Left ventricle myocardium superior (tissue), 1 donor: Measurements from ENCODE around the gene MAGEA12. TPM values are rescaled to one million over a fixed set of nuclear protein-coding genes. Genes with fewer than 3 reads are reported as not detected.
"Not testable (repeated sequence)": the region's sequence is repeated elsewhere in the genome, so short reads cannot be mapped to it uniquely, and the experiment has no call there.

Experiments used
- ATAC-seq: fragments of 200-7000 bp; cut with Tn5 transposase; one replicate; pipeline ENCODE4 v1.9.1; 2020; ENCODE audit warnings: mild to moderate bottlenecking, moderate library complexity
- DNase-seq: peaks from one replicate; pipeline ENCODE4 v3.0.0-alpha.2; 2020
- intact Hi-C: fragments of 100-400 bp; cut with micrococcal nuclease; formaldehyde crosslinking; loops from one replicate; pipeline ENCODE4 v1.11.0; 2022
- long read RNA-seq: library from polyadenylated mRNA; unstranded; transcript quantifications from one replicate; pipeline ENCODE4 v2.0.0, GENCODE V29; 2021
- total RNA-seq: library from RNA; stranded (reverse); fragmentation: NEBNext Ultra II Directional; extraction: Animal tissue kit (Norgen Biotek cat#: 25700); gene quantifications from one replicate; pipeline ENCODE4 v1.2.1, GENCODE V29; 2021
- donor health status: DM: no; HTN: yes; CAD: no; lungs with severe emphysema.

Gene MAGEA12, protein sequence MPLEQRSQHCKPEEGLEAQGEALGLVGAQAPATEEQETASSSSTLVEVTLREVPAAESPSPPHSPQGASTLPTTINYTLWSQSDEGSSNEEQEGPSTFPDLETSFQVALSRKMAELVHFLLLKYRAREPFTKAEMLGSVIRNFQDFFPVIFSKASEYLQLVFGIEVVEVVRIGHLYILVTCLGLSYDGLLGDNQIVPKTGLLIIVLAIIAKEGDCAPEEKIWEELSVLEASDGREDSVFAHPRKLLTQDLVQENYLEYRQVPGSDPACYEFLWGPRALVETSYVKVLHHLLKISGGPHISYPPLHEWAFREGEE
- not detected for total RNA-seq
- long read RNA-seq = 0 reads

DNA sequence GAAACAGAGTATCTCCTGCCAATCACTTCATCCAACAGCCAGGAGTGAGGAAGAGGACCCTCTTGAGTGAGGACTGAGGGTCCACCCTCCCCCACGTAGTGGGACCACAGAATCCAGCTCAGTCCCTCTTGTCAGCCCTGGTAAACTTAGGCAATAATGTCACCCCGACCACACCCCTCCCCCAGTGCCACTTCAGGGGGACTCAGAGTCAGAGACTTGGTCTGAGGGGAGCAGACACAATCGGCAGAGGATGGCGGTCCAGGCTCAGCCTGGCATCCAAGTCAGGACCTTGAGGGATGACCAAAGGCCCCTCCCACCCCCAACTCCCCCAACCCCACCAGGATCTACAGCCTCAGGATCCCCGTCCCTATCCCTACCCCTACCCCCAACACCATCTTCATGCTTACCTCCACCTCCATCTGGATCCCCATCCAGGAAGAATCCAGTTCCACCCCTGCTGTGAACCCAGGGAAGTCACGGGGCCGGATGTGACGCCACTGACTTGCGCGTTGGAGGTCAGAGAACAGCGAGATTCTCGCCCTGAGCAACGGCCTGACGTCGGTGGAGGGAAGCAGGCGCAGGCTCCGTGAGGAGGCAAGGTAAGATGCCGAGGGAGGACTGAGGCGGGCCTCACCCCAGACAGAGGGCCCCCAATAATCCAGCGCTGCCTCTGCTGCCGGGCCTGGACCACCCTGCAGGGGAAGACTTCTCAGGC lies at the start of gene MAGEA12, which contains the start of gene CSAG1:
Gene MAGEA12 (plus strand): TSS at position 497 of the 715 bp plus-strand sequence. CDS start 2,405 bp downstream, outside the sequence.
Gene CSAG1 (minus strand): TSS at position 461 of the 715 bp plus-strand sequence. CDS start 1,261 bp downstream, outside the sequence.
- DNase-seq (no peak), ATAC-seq (no peak)
- intact Hi-C loops = no loop called here

DNA sequence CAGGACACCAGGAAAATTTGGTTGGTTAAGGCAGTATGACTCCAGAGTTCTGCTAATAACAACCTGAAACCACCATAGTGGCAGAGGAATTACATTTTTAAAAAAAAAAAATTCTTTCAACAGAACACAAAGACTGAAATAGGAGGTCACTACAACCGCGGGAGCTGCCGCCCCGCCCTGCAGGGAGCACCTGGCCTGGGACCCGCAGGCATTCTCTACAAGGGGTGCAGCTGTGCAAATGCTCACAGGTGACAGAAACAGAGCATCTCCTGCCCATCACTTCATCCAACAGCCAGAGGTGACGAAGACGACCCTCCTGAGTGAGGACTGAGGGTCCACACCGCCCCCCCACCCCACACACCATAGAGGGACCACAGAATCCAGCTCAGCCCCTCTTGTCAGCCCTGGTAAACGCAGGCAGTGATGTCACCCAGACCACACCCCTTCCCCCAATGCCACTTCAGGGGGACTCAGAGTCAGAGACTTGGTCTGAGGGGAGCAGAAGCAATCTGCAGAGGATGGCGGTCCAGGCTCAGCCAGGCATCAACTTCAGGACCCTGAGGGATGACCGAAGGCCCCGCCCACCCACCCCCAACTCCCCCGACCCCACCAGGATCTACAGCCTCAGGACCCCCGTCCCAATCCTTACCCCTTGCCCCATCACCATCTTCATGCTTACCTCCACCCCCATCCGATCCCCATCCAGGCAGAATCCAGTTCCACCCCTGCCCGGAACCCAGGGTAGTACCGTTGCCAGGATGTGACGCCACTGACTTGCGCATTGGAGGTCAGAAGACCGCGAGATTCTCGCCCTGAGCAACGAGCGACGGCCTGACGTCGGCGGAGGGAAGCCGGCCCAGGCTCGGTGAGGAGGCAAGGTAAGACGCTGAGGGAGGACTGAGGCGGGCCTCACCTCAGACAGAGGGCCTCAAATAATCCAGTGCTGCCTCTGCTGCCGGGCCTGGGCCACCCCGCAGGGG lies 35.3 kb upstream of the MAGEA12 start, which contains the start of gene MAGEA3:
Gene MAGEA3 (plus strand): TSS at position 843 of the 980 bp plus-strand sequence. CDS start 2,039 bp downstream, outside the sequence.
- intact Hi-C loops, ATAC-seq, DNase-seq: not testable (repeated sequence)

DNA sequence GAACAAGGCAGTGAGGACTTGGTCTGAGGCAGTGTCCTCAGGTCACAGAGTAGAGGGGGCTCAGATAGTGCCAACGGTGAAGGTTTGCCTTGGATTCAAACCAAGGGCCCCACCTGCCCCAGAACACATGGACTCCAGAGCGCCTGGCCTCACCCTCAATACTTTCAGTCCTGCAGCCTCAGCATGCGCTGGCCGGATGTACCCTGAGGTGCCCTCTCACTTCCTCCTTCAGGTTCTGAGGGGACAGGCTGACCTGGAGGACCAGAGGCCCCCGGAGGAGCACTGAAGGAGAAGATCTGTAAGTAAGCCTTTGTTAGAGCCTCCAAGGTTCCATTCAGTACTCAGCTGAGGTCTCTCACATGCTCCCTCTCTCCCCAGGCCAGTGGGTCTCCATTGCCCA lies 33.2 kb upstream of the MAGEA12 start:
- ATAC-seq, intact Hi-C loops, DNase-seq: not testable (repeated sequence)

DNA sequence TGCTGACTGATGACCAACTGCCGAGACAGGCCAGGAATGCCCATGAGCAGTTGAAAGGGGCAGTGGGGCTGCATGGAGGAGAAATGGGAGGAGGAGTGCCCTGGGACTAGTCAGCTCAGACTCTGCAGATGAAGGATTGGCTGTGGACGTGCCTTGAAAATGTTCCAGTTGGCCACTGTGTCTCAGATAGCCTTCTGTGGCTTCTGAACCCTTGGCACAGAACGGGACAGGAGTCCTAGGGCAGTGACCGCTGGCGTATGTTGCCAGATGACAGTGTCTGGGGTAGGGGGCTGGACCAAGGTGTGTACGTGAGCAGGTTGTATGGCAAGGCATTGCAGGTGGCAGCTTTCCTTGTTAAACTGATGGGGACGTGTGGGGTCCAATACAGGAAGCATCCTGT lies 27.1 kb upstream of the MAGEA12 start:
- ATAC-seq, intact Hi-C loops, DNase-seq: not testable (repeated sequence)

DNA sequence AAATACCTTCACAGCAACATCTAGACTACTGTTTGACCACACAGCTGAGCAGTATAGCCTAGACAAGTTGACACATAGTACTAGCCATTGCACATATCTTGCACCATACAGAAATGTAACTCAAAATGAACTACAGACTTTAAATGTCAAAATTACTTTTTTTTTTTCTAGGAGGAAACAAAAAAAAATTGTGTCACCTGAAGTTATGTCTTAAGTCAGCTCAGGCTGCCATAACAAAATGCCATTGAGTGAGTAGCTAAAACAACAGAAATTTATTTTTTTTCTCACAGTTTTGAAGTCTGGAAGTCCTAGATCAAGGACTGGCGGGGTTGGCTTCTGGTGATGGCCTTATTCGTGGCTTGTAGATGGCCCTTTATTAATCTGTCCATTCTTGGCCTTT lies 24.4 kb upstream of the MAGEA12 start, which contains the start of gene CSAG2:
Gene CSAG2 (minus strand): TSS at position 101 of the 400 bp plus-strand sequence. CDS start 161 bp downstream, outside the sequence.
- ATAC-seq, DNase-seq: not testable (repeated sequence)

DNA sequence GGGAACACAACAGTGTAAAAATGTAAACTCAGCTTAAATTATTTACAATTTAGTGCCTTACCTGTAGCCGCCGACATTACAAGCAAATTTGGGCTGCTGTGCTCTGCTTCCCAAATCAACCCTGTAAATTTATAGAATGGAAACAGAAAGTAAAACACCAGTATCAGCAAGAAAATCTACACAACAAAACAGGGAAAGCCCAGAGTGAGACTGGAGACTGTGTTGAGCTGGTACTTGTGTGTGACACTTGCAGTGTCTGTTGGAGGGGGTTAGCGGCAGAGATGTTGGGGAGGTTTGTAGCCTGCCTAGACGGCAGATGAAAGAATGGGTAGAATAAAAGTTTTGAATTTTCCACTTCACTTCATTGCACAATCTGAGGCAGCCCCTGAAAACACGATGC lies 20.4 kb upstream of the MAGEA12 start:
- ATAC-seq, DNase-seq, intact Hi-C loops: not testable (repeated sequence)

More for the DNA sequence above, 24.4 kb upstream of the MAGEA12 start, which contains the start of gene CSAG2:
- intact Hi-C loops = not testable (repeated sequence)

DNA sequence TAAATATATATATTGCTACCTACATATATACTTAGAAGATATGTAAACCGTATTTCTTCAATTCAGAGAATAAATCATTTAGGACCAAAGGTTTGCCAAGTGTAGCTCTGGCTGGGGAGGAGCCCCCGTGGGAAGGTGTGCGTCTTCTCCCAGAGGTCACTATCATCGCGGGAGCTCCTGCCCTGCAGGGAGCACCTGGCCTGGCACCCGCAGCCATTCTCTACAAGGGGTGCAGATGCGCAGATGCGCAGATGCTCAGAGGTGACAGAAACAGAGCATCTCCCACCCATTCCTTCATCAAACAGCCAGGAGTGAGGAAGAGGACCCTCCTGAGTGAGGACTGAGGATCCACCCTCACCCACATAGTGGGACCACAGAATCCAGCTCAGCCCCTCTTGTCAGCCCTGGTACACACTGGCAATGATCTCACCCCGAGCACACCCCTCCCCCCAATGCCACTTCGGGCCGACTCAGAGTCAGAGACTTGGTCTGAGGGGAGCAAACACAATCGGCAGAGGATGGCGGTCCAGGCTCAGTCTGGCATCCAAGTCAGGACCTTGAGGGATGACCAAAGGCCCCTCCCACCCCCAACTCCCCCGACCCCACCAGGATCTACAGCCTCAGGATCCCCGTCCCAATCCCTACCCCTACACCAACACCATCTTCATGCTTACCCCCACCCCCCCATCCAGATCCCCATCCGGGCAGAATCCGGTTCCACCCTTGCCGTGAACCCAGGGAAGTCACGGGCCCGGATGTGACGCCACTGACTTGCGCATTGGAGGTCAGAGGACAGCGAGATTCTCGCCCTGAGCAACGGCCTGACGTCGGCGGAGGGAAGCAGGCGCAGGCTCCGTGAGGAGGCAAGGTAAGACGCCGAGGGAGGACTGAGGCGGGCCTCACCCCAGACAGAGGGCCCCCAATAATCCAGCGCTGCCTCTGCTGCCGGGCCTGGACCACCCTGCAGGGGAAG lies 19.5 kb upstream of the MAGEA12 start, which contains the start of gene MAGEA2B:
Gene MAGEA2B (plus strand): TSS at position 814 of the 973 bp plus-strand sequence. CDS start 2,479 bp downstream, outside the sequence.
- ATAC-seq, DNase-seq, intact Hi-C loops: not testable (repeated sequence)

DNA sequence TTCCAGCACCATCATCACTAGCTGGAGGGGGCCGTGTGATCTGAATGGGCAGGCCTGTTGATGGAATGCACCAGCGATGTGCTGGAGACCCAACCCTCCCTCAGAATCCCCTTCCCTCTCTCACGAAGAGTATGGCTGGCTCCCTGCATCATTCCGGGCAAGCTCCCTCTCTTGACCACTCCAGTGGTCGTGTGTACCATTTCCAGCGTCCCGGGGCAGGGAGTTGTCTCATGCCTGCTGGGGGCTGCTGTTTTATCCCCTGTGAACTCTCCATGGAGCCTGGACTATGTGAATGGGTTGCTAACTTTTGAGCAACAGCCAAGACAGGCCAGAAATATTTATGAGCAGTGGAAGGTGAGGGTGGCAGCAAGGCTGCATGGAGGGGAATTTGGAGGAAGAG lies 8.1 kb upstream of the MAGEA12 start:
- intact Hi-C loops = no loop called here
- ATAC-seq (no peak), DNase-seq (no peak)

DNA sequence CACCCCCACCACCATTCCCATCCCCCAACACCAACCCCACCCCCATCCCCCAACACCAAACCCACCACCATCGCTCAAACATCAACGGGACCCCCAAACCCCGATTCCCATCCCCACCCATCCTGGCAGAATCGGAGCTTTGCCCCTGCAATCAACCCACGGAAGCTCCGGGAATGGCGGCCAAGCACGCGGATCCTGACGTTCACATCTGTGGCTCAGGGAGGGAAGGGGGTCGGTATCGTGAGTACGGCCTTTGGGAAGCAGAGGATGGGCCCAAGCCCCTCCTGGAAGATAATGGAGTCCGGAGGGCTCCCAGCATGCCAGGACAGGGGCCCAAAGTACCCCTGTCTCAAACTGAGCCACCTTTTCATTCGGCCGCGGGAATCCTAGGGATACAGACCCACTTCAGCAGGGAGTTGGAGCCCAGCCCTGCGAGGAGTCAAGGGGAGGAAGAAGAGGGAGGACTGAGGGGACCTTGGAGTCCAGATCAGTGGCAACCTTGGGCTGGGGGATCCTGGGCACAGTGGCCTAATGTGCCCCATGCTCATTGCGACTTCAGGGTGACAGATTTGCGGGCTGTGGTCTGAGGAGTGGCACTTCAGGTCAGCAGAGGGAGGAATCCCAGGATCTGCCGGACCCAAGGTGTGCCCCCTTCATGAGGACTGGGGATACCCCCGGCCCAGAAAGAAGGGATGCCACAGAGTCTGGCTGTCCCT lies 744 bp downstream of the MAGEA12 start:
- ATAC-seq, intact Hi-C loops: not testable (repeated sequence)

DNA sequence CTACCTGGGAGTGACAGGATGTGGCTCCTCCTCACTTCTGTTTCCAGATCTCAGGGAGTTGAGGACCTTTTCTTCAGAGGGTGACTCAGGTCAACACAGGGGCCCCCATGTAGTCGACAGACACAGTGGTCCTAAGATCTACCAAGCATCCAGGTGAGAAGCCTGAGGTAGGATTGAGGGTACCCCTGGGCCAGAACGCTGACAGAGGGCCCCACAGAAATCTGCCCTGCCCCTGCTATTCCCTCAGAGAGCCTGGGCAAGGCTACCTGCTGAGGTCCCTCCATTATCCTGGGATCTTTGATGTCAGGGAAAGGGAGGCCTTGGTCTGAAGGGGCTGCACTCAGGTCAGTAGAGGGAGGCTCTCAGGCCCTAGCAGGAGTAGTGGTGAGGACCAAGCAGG lies 1.5 kb downstream of the MAGEA12 start:
- ATAC-seq (no peak), DNase-seq (no peak)
- intact Hi-C loops = no loop called here

More for the DNA sequence above, 744 bp downstream of the MAGEA12 start:
- not testable (repeated sequence) for DNase-seq

DNA sequence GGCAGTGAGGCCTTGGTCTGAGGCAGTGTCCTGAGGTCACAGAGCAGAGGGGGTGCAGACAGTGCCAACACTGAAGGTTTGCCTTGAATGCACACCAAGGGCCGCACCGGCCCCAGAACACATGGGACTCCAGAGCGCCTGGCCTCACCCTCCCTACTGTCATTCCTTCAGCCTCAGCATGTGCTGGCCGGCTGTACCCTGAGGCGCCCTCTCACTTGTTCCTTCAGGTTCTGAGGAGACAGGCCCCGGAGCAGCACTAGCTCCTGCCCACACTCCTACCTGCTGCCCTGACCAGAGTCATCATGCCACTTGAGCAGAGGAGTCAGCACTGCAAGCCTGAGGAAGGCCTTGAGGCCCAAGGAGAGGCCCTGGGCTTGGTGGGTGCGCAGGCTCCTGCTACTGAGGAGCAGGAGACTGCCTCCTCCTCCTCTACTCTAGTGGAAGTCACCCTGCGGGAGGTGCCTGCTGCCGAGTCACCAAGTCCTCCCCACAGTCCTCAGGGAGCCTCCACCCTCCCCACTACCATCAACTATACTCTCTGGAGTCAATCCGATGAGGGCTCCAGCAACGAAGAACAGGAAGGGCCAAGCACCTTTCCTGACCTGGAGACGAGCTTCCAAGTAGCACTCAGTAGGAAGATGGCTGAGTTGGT lies 2.4 kb downstream of the MAGEA12 start:
- ATAC-seq = no peak
- intact Hi-C loops = no loop called here

DNA sequence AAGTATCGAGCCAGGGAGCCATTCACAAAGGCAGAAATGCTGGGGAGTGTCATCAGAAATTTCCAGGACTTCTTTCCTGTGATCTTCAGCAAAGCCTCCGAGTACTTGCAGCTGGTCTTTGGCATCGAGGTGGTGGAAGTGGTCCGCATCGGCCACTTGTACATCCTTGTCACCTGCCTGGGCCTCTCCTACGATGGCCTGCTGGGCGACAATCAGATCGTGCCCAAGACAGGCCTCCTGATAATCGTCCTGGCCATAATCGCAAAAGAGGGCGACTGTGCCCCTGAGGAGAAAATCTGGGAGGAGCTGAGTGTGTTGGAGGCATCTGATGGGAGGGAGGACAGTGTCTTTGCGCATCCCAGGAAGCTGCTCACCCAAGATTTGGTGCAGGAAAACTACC lies 3.0 kb downstream of the MAGEA12 start:
- DNase-seq, ATAC-seq, intact Hi-C loops: not testable (repeated sequence)

More for the DNA sequence above, 2.4 kb downstream of the MAGEA12 start:
- no peak for DNase-seq

DNA sequence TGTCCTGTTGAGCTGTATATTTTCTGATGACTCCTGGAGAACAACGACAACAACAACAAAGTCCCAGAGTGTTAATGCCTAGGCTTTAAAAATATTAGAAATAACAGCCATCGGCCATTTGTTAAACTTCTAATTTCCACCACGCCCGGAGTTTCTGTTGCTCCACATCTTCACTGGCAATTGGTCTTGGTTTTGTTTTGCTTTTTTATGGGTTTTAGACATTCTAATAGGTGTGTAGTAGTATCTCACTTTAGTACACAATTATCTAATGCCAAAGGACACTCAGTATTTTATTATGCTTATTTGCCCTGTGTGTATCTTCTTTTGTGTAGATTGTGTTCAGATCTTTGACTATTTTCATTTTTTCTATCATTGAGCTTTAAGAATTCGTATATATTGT lies 5.0 kb downstream of the MAGEA12 start:
- ATAC-seq (no peak), DNase-seq (no peak)
- intact Hi-C loops = no loop called here

DNA sequence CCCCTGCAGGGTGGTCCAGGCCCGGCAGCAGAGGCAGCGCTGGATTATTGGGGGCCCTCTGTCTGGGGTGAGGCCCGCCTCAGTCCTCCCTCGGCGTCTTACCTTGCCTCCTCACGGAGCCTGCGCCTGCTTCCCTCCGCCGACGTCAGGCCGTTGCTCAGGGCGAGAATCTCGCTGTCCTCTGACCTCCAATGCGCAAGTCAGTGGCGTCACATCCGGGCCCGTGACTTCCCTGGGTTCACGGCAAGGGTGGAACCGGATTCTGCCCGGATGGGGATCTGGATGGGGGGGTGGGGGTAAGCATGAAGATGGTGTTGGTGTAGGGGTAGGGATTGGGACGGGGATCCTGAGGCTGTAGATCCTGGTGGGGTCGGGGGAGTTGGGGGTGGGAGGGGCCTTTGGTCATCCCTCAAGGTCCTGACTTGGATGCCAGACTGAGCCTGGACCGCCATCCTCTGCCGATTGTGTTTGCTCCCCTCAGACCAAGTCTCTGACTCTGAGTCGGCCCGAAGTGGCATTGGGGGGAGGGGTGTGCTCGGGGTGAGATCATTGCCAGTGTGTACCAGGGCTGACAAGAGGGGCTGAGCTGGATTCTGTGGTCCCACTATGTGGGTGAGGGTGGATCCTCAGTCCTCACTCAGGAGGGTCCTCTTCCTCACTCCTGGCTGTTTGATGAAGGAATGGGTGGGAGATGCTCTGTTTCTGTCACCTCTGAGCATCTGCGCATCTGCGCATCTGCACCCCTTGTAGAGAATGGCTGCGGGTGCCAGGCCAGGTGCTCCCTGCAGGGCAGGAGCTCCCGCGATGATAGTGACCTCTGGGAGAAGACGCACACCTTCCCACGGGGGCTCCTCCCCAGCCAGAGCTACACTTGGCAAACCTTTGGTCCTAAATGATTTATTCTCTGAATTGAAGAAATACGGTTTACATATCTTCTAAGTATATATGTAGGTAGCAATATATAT lies 20.4 kb downstream of the MAGEA12 start, which contains the start of gene MAGEA2:
Gene MAGEA2 (minus strand): TSS at position 157 of the 965 bp plus-strand sequence. CDS start 2,479 bp downstream, outside the sequence.
- intact Hi-C loops, ATAC-seq, DNase-seq: not testable (repeated sequence)

DNA sequence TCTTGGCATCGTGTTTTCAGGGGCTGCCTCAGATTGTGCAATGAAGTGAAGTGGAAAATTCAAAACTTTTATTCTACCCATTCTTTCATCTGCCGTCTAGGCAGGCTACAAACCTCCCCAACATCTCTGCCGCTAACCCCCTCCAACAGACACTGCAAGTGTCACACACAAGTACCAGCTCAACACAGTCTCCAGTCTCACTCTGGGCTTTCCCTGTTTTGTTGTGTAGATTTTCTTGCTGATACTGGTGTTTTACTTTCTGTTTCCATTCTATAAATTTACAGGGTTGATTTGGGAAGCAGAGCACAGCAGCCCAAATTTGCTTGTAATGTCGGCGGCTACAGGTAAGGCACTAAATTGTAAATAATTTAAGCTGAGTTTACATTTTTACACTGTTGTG lies 21.3 kb downstream of the MAGEA12 start:
- intact Hi-C loops, DNase-seq, ATAC-seq: not testable (repeated sequence)
